ENCODE results near the gene GMPR.

The GMPR gene

GRCh38 chr6:16200321-16200883 is 38.0 kb upstream of the GMPR start:
- DNase-seq (ENCODE audit: low read depth, low spot score): peak; percentile 10
- H3K4me3 ChIP-seq (ENCODE audit: low read depth, low read length): no peak overlapping the region
- TF ChIP-seq, protein P1, sequence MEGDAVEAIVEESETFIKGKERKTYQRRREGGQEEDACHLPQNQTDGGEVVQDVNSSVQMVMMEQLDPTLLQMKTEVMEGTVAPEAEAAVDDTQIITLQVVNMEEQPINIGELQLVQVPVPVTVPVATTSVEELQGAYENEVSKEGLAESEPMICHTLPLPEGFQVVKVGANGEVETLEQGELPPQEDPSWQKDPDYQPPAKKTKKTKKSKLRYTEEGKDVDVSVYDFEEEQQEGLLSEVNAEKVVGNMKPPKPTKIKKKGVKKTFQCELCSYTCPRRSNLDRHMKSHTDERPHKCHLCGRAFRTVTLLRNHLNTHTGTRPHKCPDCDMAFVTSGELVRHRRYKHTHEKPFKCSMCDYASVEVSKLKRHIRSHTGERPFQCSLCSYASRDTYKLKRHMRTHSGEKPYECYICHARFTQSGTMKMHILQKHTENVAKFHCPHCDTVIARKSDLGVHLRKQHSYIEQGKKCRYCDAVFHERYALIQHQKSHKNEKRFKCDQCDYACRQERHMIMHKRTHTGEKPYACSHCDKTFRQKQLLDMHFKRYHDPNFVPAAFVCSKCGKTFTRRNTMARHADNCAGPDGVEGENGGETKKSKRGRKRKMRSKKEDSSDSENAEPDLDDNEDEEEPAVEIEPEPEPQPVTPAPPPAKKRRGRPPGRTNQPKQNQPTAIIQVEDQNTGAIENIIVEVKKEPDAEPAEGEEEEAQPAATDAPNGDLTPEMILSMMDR (IDR thresholded peaks at IDR 0.05; ENCODE audit: low read depth, low read length): no peak
- in situ Hi-C loops (cut with HindIII; ENCODE audit: low sequenced_read_pairs): no loop called here

DNA sequence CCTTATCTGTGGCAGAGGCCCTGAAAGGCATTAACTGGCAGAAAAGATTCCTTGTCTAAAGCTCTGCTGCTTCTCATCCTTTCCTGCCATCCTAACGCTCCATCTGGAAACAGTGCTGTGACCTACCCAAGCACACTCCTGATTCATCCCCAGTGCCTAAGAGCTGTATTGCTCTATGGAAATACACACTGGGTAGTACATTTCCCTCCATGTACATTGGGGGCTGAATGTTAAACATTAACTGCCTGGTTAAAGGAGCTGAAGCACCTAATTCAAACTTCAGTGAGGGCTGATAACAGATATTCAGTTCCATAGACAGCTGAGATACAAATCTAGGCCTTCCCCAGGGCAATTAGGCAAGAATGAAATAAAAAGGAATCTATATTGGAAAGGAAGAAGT is 36.7 kb upstream of the GMPR start:
- in situ Hi-C loops (cut with HindIII; ENCODE audit: low sequenced_read_pairs): no loop called here
- TF ChIP-seq, protein P1 (IDR thresholded peaks at IDR 0.05; ENCODE audit: low read depth, low read length): no peak
- no peak overlapping the region for H3K4me3 ChIP-seq (ENCODE audit: low read depth, low read length)
- DNase-seq (ENCODE audit: low read depth, low spot score): no peak

DNA sequence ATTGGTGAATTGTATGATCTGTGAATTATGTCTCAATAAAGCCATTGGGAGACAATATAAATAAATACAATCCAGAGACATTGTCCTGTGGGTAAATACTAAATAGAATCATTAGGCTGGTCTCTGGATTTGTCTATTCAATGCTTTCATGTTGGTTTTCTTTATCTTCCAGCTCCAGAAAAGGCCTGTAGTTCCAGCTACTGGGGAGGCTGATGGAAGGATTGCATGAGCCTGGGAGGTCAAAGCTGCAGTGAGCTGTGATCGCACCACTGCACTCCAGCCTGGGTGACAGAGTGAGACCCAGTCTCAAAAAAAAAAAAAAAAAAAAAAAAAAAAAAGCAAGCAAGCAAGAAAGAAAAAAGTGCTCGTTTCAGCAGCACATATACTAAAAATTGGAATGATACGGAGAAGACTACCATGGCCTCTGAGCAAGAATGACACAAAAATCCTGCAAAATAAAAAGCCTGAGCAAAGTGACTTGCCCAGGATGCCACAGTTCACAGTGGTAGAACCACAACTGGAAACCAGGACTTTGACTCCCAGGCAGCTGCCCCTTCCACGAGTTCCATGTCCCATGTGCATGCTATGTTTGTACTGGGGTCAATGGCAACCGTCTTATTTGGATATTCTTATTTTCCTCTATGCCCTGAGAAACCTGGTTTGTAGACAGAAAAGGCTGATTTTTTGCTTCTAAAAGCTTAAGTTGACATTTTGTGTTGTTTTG is 33.6 kb upstream of the GMPR start:
- in situ Hi-C loops (cut with HindIII; ENCODE audit: low sequenced_read_pairs): no loop called here
- DNase-seq (ENCODE audit: low read depth, low spot score): no peak
- TF ChIP-seq, protein P1 (IDR thresholded peaks at IDR 0.05; ENCODE audit: low read depth, low read length): no peak
- H3K4me3 ChIP-seq (ENCODE audit: low read depth, low read length): no peak overlapping the region

DNA sequence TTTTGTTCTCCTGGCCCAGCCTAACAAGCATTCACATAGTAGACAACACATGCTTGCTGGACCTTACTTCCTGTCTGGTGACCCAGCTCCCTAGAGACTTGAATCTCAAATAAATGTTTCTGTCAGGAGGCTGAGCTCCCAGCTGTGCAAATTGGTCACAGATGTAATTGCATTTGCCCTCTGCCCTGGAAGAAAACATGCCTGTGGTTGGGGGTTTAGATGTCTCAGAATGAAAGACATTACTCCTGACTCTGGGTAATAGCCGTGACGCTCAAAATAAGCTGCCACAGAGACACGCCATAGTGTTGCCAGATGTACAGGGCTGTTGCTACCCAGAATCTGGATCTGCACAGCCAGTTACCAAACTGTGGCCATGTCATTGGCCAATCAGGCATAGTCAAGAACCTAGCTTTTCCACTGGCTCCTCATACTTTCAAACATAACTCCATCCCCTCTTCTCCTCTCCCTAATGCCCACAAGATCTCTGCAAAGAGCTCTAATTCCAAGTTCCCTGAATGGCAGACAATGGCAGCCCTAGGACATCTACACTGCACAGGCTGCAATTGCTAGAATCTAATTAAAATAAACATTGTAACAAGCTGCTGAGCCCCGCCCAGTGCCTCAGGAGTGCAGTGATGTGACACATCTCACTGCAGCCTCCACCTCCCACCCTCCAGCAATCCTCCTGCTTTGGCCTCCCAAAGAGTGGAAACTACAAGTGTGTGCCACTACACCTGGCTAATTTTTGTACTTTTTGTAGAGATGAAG is 32.8 kb upstream of the GMPR start:
- peak; percentile 99 for DNase-seq (ENCODE audit: low read depth, low spot score)
- TF ChIP-seq, protein P1 (IDR thresholded peaks at IDR 0.05; ENCODE audit: low read depth, low read length): no peak
- H3K4me3 ChIP-seq (ENCODE audit: low read depth, low read length): no peak overlapping the region
- in situ Hi-C loops (cut with HindIII; ENCODE audit: low sequenced_read_pairs): no loop called here

DNA sequence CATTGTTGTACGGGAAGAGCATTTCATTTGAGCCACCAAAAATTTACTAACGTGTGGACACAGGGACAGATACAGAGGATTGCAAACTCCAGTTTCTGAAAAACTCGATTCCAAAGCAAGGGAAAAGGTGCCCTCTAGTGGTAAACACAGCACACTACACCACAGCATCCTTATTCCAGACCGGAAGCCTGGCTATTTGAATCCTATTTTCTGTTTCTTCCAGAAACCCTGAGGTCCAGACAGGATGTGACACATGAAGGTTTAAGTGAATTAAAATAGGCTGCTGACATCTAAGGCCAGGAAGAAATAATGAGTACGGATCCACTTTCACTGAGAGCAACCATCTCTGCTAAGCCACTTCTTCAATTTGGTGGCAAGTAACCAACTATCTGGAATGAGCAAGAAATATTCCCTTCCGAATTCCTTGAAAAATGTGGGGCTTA is 31.8 kb upstream of the GMPR start:
- DNase-seq (ENCODE audit: low read depth, low spot score): peak; percentile 91
- no peak overlapping the region for H3K4me3 ChIP-seq (ENCODE audit: low read depth, low read length)
- TF ChIP-seq, protein P1 (IDR thresholded peaks at IDR 0.05; ENCODE audit: low read depth, low read length): peak; percentile 94
- in situ Hi-C loops (cut with HindIII; ENCODE audit: low sequenced_read_pairs): no loop called here

GRCh38 chr6:16208989-16209388 is 29.4 kb upstream of the GMPR start:
- DNase-seq (ENCODE audit: low read depth, low spot score): no peak
- TF ChIP-seq, protein P1 (IDR thresholded peaks at IDR 0.05; ENCODE audit: low read depth, low read length): no peak
- no peak overlapping the region for H3K4me3 ChIP-seq (ENCODE audit: low read depth, low read length)
- in situ Hi-C loops (cut with HindIII; ENCODE audit: low sequenced_read_pairs): no loop called here

Data from astrocyte of the spinal cord (primary cell).